C4-2B (cell line): ENCODE measurements around the gene PLAU.
"Not testable (repeated sequence)": the region's sequence is repeated elsewhere in the genome, so short reads cannot be mapped to it uniquely, and the experiment has no call there.

Experiments used
- H3K27ac ChIP-seq: fragments of 450-650 bp; 2 replicates; pipeline ENCODE4 v1.5.1; 2017
- ZFX ChIP-seq: fragments of 450-650 bp; IDR thresholded peaks from 2 replicates; pipeline ENCODE4 v1.6.1; 2017
- TF ChIP-seq, protein P1 (sequence below): fragments of 450-650 bp; conservative IDR thresholded peaks from 2 replicates; pipeline ENCODE4 v1.5.1; 2017; ENCODE audit warnings: mild to moderate bottlenecking

PLAU gene

DNA sequence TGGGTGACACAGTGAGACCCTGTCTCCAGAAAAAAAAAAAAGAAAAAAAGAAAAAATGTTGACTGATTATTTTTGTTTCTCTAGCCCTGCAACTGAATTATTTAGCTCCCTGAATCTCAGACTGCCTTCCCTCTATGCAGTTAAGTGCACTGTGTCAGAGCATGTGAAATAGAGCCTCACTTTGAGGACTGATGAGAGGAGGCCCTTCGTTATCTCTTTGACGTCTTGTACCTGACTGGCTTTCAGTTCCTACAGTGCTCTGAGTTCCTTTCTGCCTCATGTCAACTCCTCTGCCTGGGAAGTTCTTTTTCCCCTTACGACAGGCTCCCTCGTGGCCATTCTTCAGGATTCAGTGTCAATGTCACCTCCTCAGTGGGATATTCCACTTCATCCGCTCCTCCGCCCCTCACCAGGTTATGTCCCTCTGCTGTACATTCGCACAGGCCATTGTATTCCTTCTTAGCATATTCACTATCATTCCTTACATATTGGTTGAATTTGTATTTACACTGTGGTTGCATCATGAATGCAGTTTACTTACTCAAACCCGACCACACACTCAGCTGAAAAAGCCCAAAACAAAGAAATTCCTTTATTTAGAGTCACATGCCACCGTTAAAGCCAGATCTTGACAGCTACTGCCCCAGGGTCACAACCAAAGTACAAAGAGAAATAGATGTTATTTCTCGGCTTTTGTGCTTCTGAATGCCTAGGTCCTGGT, 18.5 kb upstream of the PLAU start:
- no peak overlapping the region for H3K27ac ChIP-seq
- no peak for TF ChIP-seq ZFX
- TF ChIP-seq, protein P1, sequence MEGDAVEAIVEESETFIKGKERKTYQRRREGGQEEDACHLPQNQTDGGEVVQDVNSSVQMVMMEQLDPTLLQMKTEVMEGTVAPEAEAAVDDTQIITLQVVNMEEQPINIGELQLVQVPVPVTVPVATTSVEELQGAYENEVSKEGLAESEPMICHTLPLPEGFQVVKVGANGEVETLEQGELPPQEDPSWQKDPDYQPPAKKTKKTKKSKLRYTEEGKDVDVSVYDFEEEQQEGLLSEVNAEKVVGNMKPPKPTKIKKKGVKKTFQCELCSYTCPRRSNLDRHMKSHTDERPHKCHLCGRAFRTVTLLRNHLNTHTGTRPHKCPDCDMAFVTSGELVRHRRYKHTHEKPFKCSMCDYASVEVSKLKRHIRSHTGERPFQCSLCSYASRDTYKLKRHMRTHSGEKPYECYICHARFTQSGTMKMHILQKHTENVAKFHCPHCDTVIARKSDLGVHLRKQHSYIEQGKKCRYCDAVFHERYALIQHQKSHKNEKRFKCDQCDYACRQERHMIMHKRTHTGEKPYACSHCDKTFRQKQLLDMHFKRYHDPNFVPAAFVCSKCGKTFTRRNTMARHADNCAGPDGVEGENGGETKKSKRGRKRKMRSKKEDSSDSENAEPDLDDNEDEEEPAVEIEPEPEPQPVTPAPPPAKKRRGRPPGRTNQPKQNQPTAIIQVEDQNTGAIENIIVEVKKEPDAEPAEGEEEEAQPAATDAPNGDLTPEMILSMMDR = no peak

DNA sequence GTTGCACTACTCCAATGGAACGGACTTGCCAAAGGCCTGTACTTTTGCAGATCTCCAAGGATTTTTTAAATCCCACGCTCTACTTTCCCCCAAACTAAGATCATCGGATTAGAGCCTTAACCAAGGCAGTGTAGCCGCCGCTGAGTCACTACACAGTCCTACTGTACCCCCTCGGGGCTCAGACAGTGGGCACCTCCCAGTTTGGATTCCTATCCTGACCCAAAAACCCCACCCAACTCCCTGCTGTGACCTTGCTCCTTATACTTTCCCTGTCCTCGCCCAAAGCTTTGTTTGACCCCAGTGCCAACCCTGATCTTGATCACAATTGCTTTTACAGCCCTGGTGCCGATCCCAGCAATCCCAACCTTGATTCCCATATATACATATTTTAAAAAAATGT, 17.5 kb upstream of the PLAU start:
- H3K27ac ChIP-seq = no peak overlapping the region
- TF ChIP-seq ZFX = no peak
- TF ChIP-seq, protein P1 = no peak

DNA sequence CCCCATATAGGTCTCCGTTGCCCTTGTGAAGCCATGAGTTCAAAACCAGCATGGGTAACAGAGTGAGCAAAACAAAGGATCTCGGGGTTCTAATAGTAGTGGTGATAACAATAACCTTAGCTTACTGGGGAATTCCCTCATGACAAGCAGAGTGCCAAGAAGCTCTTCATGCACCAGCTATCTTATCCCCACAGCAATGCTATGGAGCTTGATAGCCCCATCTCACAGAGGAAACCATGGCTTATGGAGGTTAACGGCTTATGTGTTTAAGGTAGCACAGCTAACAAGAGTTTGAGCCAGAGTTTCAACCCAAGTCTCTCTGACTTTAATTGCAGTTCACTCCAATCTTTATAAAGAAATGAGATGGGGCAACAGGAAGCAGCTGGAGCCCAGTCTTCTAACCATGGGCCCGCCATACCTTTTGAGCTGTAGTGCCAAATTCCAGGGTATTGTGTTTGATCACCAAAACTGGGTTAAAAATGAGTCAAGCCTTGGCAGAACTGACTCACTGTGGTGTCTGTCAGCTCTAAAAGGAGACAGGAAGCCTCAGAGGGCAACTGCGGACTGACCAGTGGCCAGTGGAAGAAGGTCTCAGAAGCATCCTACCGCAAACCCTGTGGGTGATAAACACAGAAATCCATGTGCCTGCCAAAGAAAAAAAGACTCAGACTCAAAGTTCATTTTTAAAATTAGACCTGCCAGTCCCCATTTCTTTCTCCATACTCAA, 16.5 kb upstream of the PLAU start:
- TF ChIP-seq, protein P1 = no peak
- TF ChIP-seq ZFX = no peak
- H3K27ac ChIP-seq = no peak overlapping the region

- H3K27ac ChIP-seq = not testable (repeated sequence)
Measured at GRCh38 chr10:73895381-73895780, 15.6 kb upstream of the PLAU start.

DNA sequence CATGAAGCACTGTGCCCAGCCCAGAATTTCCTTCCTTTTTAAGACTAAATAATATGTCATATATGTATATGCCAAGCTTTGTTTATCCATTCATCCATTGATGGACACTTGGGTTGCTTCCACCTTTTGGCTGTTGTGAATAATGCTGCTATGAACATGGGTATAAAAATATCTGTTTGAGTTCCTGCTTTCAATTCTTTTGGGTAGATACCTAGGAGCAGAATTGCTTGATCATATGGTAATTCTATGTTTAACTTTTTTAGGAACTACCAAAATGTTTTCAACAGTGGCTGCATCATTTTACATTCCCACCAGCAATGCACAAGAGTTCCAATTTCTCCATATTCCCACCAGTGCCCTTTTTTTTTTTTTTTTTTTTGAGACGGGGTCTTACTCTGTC, 13.2 kb upstream of the PLAU start:
- H3K27ac ChIP-seq = no peak overlapping the region

DNA sequence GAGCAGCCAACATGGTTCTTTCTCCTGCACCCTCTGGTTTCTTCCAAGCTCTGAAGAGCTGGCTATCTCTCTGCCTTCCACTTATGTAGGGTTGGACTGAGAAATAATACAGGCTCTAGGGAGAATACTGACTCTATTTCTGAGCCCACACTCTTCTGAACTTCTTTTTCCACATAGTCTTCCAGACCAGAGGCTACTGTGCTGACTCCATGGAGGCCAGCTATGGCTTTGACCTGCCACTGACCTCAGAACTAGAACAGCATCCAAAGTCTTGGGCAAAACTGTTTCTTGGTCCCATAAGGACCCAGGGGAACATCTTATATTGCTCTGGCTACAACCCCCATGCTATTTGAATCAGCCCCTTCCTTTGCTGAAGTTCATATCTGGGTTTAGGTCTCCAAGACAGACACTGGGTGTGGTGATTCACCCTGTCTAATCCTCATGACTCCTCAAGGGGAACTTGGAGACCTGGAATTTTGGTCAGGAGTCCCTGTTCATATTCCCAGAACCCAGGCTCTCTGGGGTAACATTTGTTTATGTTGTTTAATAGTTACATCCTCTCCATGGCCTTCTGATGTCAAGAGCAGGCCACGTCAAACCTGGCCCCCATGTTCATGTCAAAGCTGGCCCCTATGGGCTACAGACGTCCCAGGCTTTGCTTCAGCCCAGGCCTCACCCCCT, 12.1 kb upstream of the PLAU start:
- H3K27ac ChIP-seq = no peak overlapping the region
- TF ChIP-seq, protein P1 = no peak
- TF ChIP-seq ZFX = no peak

More for the DNA sequence above, 13.2 kb upstream of the PLAU start:
- TF ChIP-seq, protein P1 = no peak
- no peak for TF ChIP-seq ZFX

DNA sequence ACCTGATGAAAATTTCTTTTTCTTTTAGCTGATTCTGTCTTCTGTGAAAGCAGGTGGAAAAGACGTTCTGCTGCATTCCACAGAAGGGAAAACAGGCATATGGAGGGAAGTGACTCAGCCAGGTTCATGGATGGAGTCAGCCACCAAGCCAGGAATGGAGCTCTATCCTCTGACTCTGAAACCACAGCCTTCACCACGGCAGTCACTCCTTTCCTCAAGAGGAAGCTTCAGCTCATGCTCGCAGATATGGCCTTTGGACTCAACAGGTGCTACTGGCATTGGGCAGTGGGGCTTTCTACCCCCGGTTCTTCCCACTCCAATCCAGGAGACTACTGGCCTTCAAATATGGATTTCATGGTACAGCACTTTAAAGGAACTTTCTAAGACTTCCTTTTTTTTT, 11.5 kb upstream of the PLAU start:
- no peak overlapping the region for H3K27ac ChIP-seq

More for the DNA sequence above, 11.5 kb upstream of the PLAU start:
- TF ChIP-seq, protein P1 = no peak
- no peak for TF ChIP-seq ZFX
